Mucosa of descending colon (tissue), 3 donors: ENCODE results near the gene MANF. TPM values are rescaled to one million over a fixed set of nuclear protein-coding genes. Genes with fewer than 3 reads are reported as not detected.
A peak's percentile ranks its signal among the peaks of the same experiment; 100 is the strongest.
"Not testable (repeated sequence)": the region's sequence is repeated elsewhere in the genome, so short reads cannot be mapped to it uniquely, and the experiment has no call there.

Source experiments
- ATAC-seq: fragments of 200-7000 bp; cut with Tn5 transposase; one replicate; pipeline ENCODE4 v1.9.1; 2020; ENCODE audit warnings: mild to moderate bottlenecking, moderate library complexity
- DNase-seq, 3 donors: peaks; one replicate each; pipeline ENCODE4 v3.0.0-alpha.2; 2020
- H3K36me3 ChIP-seq: fragments of 200-600 bp; one replicate; pipeline ENCODE4 v1.8.0; 2021; ENCODE audit warnings: low read depth, mild to moderate bottlenecking
- H3K4me1 ChIP-seq: fragments of 200-600 bp; one replicate; pipeline ENCODE4 v1.8.0; 2021; ENCODE audit warnings: low read depth, mild to moderate bottlenecking
- H3K4me3 ChIP-seq: fragments of 200-600 bp; one replicate; pipeline ENCODE4 v1.8.0; 2021; ENCODE audit warnings: mild to moderate bottlenecking
- H3K9me3 ChIP-seq: fragments of 200-600 bp; one replicate; pipeline ENCODE4 v1.8.0; 2021; ENCODE audit warnings: mild to moderate bottlenecking
- intact Hi-C, 2 donors: fragments of 100-400 bp; cut with DNase I in 1 of 2; cut with micrococcal nuclease in 1 of 2; formaldehyde crosslinking; loops; one replicate each; pipeline versions ENCODE4 v1.11.0 to v1.11.1; 2022; cut with DNase I, micrococcal nuclease
- total RNA-seq, 3 donors: library from RNA; stranded (reverse); fragmentation: NEBNext Ultra II Directional in 2 of 3; extraction: Animal tissue kit (Norgen Biotek cat#: 25700) in 2 of 3; gene quantifications; one replicate each; pipeline versions ENCODE4 v1.2.1 to v1.2.4, GENCODE V29; 2021 to 2023
- TF ChIP-seq, protein P1 (sequence below): fragments of 200-600 bp; IDR thresholded peaks from one replicate; pipeline ENCODE4 v1.8.0; 2022; ENCODE audit warnings: antibody characterized with exemption, mild to moderate bottlenecking
- donor health status: DM: no; HTN: no; CAD: no; lungs with moderate emphysema.
- donor health status: DM: no; HTN: no; CAD: no.
- donor health status: DM: no; HTN: yes; CAD: no.

The MANF gene
- total RNA-seq, 3 donors from 2014 or later = 35.4 to 91.1 (median 47.2) TPM

DNA sequence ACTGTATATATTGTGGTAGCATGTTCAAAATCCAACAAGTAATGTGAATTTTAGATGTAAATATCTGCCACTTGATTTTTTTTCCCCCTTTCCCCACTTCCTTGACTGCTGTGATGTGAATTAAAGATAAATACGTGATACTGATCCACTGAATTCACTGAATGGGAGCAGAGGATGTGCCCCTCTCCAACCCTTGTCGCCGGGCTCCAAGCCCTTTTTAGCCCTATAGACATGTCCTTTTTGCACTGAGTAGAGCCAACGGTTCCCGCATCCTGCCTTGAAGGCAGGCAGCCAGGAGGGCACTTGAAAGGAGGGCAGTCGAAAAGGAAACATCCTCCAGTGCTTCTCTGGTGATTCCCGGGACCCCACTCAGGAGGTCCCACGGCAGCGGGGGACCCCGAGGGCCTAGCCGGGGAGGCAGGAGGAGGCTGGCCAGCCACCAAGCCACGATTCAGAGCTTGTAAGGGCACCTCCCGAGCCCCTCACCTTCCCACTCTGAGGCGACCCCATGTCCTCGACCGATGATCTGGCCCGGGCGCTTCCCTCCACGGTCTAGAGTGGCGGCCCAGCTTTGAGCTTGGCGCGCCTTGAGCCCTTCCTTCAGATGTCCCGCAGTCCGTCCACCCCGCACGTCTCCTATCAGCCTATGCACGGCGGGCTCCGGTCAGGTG, 901 bp upstream of the MANF start:
- ATAC-seq (peak; percentile 33), DNase-seq (peak in 2 of 3 donors; percentile 19 to 78)

DNA sequence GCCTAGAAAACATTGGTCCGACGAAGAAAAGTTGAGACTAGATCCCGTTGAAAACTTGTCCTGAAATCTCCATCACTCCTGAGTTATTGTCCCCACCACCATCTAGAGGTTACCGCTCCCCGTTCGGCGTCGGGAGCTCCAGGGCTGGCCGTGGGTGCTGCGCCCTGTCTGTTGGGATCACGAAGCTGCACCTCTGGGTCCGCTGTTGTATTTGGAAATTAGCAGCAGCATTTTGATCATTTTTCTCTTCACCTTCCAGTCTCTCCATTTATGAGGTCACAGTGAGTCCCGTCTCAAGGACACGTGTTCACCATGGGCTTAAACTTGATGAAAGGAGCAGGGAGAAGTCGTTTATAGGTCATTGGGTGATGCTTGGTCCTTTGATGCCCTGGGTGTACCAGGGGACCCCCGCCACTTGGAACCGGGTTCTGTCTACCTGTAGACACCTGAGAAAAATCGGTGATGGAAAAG, 565 bp downstream of the MANF start:
- TF ChIP-seq, protein P1, sequence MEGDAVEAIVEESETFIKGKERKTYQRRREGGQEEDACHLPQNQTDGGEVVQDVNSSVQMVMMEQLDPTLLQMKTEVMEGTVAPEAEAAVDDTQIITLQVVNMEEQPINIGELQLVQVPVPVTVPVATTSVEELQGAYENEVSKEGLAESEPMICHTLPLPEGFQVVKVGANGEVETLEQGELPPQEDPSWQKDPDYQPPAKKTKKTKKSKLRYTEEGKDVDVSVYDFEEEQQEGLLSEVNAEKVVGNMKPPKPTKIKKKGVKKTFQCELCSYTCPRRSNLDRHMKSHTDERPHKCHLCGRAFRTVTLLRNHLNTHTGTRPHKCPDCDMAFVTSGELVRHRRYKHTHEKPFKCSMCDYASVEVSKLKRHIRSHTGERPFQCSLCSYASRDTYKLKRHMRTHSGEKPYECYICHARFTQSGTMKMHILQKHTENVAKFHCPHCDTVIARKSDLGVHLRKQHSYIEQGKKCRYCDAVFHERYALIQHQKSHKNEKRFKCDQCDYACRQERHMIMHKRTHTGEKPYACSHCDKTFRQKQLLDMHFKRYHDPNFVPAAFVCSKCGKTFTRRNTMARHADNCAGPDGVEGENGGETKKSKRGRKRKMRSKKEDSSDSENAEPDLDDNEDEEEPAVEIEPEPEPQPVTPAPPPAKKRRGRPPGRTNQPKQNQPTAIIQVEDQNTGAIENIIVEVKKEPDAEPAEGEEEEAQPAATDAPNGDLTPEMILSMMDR = no peak
- H3K4me3 ChIP-seq = peak overlapping the region; percentile 47
- no peaks in the 10 kb centered on the region for H3K36me3 ChIP-seq
- DNase-seq (peak in 1 of 3 donors; percentile 49), ATAC-seq (no peak)
- H3K4me1 ChIP-seq = peaks cover 40% of the 10 kb centered on the region
- intact Hi-C loops = loop anchor here in 1 of 2 donors (5.0 kb wide), 1 partner anchor 773 kb away; the partner anchor contains the start of gene CISH
- no peaks in the 10 kb centered on the region for H3K9me3 ChIP-seq

More for the DNA sequence above, 901 bp upstream of the MANF start:
- Histone ChIP-seq H3K4me1 (peaks cover 34% of the 10 kb centered on the region), H3K4me3 (peak overlapping the region; percentile 47), H3K36me3 (no peaks in the 10 kb centered on the region), H3K9me3 (no peaks in the 10 kb centered on the region)
- TF ChIP-seq, protein P1 = no peak
- intact Hi-C loops = loop anchor here in 1 of 2 donors (5.0 kb wide), 1 partner anchor 767 kb away; the partner anchor contains the start of gene MAPKAPK3

DNA sequence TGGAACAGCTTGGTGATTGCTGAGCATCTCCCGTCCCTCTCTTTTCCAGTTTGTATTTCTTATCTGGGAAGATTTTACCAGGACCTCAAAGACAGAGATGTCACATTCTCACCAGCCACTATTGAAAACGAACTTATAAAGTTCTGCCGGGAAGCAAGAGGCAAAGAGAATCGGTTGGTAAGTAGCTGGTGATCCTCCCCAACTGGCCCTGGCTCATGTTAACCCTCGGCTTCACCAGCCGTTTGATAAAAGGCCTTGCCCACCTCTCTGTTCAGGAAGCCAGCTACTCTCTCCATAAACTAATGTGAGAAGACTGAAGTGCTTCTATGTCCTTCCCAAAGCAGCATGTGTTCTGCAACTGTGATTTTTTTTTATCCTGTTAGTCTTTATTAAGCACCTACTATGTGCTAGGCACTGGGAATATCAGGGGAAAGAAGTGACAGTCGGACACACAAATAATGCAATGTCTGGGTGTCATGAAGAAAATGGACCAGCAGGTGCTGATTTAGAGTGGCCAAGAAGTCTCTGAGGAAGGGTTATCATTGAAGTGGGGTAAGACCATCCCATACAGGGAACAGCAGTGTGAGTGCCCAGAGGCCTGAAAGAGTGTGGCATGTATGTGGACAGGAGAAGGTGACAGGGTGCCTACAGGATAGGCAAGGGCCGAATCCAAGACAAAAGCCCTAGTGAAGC, 1.2 kb downstream of the MANF start:
- DNase-seq = no peak
- intact Hi-C loops = loop anchor here in 1 of 2 donors (5.0 kb wide), 1 partner anchor 774 kb away; the partner anchor contains the start of gene CISH
- no peaks in the 10 kb centered on the region for H3K9me3 ChIP-seq
- ATAC-seq = no peak
- H3K36me3 ChIP-seq = no peaks in the 10 kb centered on the region
- TF ChIP-seq, protein P1 = no peak
- H3K4me1 ChIP-seq = peaks cover 43% of the 10 kb centered on the region
- no peak overlapping the region for H3K4me3 ChIP-seq

DNA sequence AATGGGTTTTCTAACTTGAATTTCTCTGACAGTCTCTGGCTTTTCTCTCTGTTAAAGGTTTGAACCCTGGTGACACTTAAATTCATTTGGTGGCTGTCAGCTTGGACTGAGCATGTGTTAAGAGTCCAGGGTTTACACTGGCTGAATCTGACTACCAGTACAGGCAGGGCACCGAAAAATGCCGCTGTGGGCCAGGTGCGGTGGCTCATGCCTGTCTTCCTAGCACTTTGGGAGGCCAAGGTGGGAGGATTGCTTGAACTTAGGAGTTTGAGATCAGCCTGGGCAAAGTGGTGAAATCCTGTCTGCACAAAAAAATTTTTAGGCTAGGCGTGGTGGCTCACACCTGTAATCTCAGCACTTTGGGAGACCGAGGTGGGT, 1.8 kb downstream of the MANF start:
- Histone ChIP-seq H3K4me3 (no peak overlapping the region), H3K9me3 (no peaks in the 10 kb centered on the region), H3K4me1 (peaks cover 44% of the 10 kb centered on the region), H3K36me3 (no peaks in the 10 kb centered on the region)
- intact Hi-C loops = loop anchor here in 1 of 2 donors (5.0 kb wide), 1 partner anchor 775 kb away; the partner anchor contains the start of gene CISH
- TF ChIP-seq, protein P1 = no peak
- peak in 1 of 3 donors; percentile 31 for DNase-seq
- ATAC-seq = no peak

DNA sequence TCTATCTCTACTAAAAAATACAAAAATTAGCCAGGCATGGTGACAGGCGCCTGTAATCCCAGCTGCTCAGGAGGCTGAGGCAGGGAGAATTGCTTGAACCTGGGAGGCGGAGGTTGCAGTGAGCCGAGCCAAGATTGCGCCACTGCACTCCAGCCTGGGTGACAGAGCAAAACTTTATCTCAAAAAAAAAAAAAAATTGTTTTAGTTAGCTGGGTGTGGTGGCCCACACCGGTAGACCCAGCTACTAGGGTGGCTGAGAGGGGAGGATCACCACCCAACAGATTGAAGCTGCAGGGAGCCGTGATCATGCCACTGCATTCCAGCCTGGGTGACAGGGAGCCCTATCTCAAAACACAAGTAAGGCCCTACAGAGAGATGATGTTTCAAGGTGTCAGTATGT, 2.2 kb downstream of the MANF start:
- DNase-seq, H3K36me3 ChIP-seq, H3K4me3 ChIP-seq, H3K9me3 ChIP-seq, ATAC-seq: not testable (repeated sequence)
- H3K4me1 ChIP-seq = peaks cover 48% of the 10 kb centered on the region
- intact Hi-C loops = loop anchor here in 1 of 2 donors (5.0 kb wide), 1 partner anchor 775 kb away; the partner anchor contains the start of gene CISH
